Astrocyte of the cerebellum (primary cell): Measurements from ENCODE around the gene MFAP5.

Experiments
- DNase-seq: peaks from one replicate; pipeline ENCODE4 v3.0.0-alpha.2; 2011; ENCODE audit warnings: low read depth
- H3K4me3 ChIP-seq: 2 replicates; pipeline ENCODE4 v1.5.1; 2011; ENCODE audit warnings: mild to moderate bottlenecking, low read depth, low read length, moderate library complexity
- in situ Hi-C: cut with HindIII; loops from 2 replicates; pipeline ENCODE4 v1.10.0; 2017; ENCODE audit warnings: low sequenced_read_pairs
- TF ChIP-seq, protein P1 (sequence below): IDR thresholded peaks from 2 replicates; pipeline ENCODE4 v1.5.1; 2012; ENCODE audit warnings: low read length, low read depth, moderate library complexity, mild to moderate bottlenecking; ENCODE audit errors: missing control alignments

MFAP5 gene

GRCh38 chr12:8677362-8677761 is 14.7 kb upstream of the MFAP5 start:
- DNase-seq, result no peak
- in situ Hi-C loops, result no loop called here
- H3K4me3 ChIP-seq, result no peak overlapping the region
- TF ChIP-seq, protein P1, sequence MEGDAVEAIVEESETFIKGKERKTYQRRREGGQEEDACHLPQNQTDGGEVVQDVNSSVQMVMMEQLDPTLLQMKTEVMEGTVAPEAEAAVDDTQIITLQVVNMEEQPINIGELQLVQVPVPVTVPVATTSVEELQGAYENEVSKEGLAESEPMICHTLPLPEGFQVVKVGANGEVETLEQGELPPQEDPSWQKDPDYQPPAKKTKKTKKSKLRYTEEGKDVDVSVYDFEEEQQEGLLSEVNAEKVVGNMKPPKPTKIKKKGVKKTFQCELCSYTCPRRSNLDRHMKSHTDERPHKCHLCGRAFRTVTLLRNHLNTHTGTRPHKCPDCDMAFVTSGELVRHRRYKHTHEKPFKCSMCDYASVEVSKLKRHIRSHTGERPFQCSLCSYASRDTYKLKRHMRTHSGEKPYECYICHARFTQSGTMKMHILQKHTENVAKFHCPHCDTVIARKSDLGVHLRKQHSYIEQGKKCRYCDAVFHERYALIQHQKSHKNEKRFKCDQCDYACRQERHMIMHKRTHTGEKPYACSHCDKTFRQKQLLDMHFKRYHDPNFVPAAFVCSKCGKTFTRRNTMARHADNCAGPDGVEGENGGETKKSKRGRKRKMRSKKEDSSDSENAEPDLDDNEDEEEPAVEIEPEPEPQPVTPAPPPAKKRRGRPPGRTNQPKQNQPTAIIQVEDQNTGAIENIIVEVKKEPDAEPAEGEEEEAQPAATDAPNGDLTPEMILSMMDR, result no peak

GRCh38 chr12:8676651-8677050 is 14.0 kb upstream of the MFAP5 start:
- TF ChIP-seq, protein P1, result no peak
- no peak for DNase-seq
- in situ Hi-C loops, result no loop called here
- H3K4me3 ChIP-seq, result no peak overlapping the region

DNA sequence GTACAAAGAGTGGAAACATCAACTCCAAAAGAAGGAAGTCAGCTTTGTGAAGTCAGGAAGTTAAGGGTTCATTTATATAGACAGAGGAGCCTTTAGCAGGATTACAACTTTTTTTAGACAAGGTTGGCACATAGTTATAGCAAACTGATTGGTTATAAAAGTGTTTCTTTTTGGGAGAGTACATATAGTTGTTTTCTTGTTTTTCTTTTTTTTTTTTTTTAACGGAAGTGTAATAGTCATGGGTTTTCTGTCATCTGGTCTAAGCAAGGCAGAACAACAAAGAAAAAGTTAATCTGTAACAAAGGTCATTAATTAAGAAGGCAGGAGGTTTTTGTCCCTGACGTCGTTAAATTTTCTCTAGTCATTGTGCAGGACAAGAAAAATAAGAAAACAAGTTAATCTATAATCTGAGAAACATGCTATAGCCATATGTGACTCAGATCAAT is 13.0 kb upstream of the MFAP5 start:
- TF ChIP-seq, protein P1, result no peak
- DNase-seq, result no peak
- in situ Hi-C loops, result no loop called here
- H3K4me3 ChIP-seq, result no peak overlapping the region

- TF ChIP-seq, protein P1, result no peak
- no peak for DNase-seq
- in situ Hi-C loops, result no loop called here
- H3K4me3 ChIP-seq, result no peak overlapping the region
Measured at GRCh38 chr12:8672381-8672780, 9.8 kb upstream of the MFAP5 start.

DNA sequence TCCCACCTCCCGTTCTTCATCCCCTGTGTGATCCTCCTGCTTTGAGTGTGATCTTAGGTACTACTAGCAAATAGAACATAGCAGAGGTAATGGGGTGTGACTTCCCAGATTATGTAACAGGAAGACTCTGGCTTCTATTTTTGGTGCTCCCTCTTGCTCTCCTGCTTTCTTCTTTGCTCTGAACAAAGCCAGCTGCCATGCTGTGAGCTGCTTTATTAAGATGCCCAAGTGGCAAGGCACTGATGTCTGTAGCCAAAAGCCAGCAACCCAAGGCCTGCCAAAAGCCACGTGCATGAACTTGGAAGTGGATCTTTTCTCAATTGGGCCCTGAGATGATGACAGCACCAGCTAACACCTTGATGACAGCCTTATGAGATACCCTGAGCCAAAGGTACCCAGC is 5.8 kb upstream of the MFAP5 start:
- in situ Hi-C loops, result no loop called here
- TF ChIP-seq, protein P1, result no peak
- H3K4me3 ChIP-seq, result no peak overlapping the region
- no peak for DNase-seq

DNA sequence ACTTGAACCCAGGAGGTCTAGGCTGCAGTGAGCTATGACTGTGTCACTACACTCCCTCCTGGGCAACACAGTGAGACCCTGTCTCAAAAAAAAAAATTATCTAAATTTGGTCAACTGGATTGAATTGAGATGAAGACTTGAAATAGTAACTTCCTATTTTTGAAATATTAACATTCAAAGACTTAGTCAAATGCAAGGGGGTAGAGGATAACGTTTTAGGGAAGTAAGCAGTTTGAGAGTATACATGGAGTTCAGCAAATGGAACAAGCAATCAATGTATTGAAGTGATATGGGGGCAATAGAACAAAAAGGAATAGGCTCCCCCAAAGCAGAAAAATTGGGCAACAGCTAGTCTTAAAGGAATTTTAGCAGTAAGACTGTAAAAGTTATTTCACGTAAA is 4.6 kb upstream of the MFAP5 start:
- TF ChIP-seq, protein P1, result no peak
- in situ Hi-C loops, result no loop called here
- no peak for DNase-seq
- H3K4me3 ChIP-seq, result no peak overlapping the region

- no peak overlapping the region for H3K4me3 ChIP-seq
- in situ Hi-C loops, result no loop called here
- TF ChIP-seq, protein P1, result no peak
- no peak for DNase-seq
Measured at GRCh38 chr12:8665759-8666158, 3.1 kb upstream of the MFAP5 start.
